Cardiac fibroblast (primary cell): ENCODE measurements around the gene IFTAP.

ENCODE experiments used
- DNase-seq, 2 donors: peaks; one replicate each; pipeline versions ENCODE4 v3.0.0 to v3.0.0-alpha.2; 2010; ENCODE audit warnings: low read depth in 2 of 2
- H3K4me3 ChIP-seq, 2 donors: replicated peaks in 1 of 2; 1 replicate in 1 of 2; 2 replicates in 1 of 2; pipeline ENCODE4 v1.5.1; 2011; ENCODE audit warnings: low read depth in 2 of 2, low read length in 2 of 2, mild to moderate bottlenecking in 2 of 2, moderate library complexity in 1 of 2
- TF ChIP-seq, protein P1 (sequence below): IDR thresholded peaks from one replicate; pipeline ENCODE4 v1.5.1; 2011; ENCODE audit warnings: low read depth, mild to moderate bottlenecking, low read length, inconsistent platforms

Gene IFTAP

DNA sequence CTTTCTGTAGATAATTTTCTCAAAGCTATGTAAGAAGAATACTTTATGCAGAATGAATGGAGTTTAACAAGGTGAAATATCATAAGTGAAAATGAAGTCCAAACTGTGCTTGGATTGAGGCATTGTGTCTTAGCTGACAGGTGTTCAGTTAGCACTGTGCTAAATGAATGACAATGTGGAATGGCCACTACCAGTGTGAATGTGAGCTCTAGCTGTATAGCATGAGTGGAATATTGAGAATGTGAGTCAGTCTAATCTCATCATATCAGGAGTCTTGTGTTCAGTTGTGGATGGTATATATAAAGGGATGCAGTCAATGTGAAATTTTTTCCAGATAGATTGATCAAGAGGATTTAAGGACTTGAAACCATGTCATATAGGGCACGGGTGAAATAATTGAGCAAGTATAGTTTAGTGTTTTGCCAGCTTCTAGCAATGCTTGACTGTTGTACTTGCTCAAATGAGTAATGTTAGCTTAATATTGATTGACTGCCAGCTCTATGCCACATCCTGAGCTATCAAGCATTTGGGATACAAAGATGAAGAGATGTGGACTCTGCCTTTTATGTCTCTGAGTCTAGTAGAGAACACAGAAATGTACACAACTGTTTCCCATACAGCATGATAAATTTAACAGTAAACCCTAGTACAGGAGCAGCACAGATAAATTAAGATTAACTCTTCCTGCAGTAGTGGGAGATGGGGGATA lies 14.3 kb downstream of the IFTAP start:
- H3K4me3 ChIP-seq = no peak overlapping the region
- TF ChIP-seq, protein P1, sequence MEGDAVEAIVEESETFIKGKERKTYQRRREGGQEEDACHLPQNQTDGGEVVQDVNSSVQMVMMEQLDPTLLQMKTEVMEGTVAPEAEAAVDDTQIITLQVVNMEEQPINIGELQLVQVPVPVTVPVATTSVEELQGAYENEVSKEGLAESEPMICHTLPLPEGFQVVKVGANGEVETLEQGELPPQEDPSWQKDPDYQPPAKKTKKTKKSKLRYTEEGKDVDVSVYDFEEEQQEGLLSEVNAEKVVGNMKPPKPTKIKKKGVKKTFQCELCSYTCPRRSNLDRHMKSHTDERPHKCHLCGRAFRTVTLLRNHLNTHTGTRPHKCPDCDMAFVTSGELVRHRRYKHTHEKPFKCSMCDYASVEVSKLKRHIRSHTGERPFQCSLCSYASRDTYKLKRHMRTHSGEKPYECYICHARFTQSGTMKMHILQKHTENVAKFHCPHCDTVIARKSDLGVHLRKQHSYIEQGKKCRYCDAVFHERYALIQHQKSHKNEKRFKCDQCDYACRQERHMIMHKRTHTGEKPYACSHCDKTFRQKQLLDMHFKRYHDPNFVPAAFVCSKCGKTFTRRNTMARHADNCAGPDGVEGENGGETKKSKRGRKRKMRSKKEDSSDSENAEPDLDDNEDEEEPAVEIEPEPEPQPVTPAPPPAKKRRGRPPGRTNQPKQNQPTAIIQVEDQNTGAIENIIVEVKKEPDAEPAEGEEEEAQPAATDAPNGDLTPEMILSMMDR = no peak
- DNase-seq = no peak

DNA sequence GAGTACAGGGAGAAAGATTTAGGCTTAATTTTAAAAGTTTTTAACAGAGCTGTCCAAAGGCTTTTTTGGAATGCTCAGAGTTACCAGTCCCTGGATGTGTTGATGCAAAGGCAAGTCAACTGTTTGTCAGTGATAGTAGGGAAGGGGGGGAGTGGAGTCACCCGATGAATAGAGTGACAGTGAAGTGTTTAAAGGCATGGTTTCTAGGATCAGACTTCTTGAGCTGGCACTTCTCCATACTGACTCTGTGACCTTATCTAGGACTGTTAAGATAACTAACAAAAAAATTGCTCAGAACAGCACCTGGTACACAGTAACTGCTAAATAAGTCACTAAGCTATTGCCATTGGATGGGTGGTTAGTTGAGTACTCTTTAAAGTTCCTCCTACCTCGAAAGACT lies 15.1 kb downstream of the IFTAP start:
- DNase-seq = no peak
- TF ChIP-seq, protein P1 = no peak

DNA sequence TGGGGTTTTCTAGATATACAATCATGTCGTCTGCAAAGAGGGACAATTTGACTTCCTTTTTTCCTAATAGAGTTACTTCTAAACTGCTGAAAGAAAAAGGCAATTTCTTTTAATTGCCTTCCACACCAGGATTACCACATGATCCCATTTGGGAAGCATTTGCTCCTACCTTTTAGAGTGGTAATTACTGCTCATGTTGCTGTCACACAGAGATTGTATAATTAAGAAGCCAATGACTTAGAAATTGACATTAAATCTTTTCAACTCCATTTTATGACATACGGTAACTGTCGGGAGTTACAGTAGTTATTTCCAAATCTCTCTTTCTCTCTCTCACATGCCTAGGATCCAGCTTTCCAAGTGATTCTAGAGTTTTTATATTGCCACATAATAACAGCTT lies 21.5 kb downstream of the IFTAP start:
- no peak for DNase-seq

More for the DNA sequence above, 15.1 kb downstream of the IFTAP start:
- H3K4me3 ChIP-seq = no peak overlapping the region

DNA sequence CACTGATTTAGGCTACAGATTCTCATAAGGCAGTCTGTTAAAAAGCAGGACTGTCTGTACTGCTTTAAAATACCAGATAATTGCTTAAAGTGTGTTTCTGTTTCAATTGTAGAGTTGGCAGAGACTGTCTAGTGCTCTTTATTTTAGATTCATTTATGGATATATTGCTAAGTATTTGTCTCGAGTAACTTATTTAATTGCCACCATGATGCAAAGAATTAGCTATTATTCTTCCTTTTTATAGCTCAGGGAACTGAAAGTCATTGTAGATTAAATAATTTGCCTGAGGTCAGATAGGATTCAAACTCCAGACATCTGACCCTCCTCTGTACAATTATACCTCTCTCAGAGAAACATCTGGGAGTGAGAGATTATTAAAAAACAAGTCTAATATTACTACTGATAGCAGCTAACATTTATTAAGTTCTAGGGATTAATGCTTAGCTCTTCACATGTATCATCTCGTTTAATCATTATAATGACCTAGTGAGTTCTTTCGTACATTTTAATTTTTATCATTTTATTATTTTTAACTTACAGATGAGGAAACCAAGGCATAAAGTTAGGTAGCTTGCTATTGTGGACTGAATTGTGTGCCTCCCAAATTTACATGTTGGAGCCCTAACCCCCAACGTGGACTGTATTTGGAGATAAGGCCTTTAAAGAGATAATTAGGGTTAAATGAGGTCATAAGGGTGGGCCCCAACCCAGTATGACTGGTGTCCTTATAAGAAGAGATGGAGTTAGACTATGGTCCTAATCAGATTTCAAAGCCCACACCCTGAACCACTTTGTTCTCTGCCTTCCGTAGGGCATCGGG lies 23.5 kb downstream of the IFTAP start:
- TF ChIP-seq, protein P1 = no peak
- H3K4me3 ChIP-seq = no peak overlapping the region
- no peak for DNase-seq

More for the DNA sequence above, 21.5 kb downstream of the IFTAP start:
- TF ChIP-seq, protein P1 = no peak
- H3K4me3 ChIP-seq = no peak overlapping the region

DNA sequence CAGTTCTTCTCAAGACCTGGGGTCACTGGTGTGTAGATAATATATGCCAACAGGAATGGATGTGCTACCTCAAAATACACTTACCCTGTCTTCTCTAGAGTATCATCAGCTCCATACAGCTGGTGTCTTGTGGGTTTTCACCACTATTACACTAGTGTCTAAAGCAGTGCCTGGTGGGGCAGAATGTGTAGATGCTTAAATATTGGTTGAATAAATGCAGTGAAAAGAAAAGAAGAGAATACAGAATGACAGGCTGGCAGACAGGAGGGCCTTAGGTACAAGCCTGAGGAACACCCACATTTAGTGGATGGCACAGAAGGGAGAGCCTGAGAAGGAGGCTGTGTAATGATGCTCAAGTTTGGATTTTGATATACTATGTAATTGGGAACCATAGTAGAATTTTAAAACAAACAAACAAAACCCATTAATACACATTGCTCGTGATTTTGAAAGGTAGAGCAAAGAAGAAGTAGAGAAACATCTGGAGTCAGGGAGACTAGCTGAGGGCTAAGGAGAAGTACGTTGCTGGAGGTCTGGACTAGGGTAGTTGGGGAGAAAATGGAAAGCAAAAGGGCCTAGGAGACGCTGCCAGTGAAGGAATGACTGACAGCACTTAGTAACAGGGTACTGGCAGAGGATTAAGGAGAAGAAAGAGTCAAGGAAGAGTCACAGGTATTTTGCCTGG lies 24.2 kb downstream of the IFTAP start:
- no peak overlapping the region for H3K4me3 ChIP-seq
- DNase-seq = no peak

DNA sequence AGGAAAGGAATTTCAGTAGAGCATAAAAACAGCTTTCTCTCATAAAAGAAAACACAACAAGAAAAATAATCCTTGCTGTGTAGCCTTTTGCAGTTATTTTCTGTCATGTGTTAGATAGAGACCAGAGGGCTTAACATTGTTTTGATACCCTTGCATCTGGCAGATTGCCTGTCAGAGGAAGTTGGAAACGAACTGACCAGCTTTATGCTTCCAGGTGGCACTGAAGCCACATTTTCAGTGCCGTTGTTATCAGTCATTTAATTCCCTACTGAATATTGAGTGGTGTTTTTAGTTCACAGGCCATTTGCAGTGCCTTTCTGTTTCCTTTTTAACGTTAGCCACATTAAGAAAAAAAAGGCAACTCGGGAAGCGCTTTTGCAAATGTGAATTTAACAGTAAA lies 25.2 kb downstream of the IFTAP start:
- no peak overlapping the region for H3K4me3 ChIP-seq
- TF ChIP-seq, protein P1 = no peak
- peak; percentile 8 to 19 for DNase-seq

More for the DNA sequence above, 24.2 kb downstream of the IFTAP start:
- TF ChIP-seq, protein P1 = no peak
